22Rv1 (cell line): ENCODE data around the gene SIGLEC10.

Source experiments
- ZFX ChIP-seq: fragments of 450-650 bp; IDR thresholded peaks from 2 replicates; pipeline ENCODE4 v1.6.1; 2017; ENCODE audit warnings: antibody characterized with exemption, borderline replicate concordance
- TF ChIP-seq, protein P1 (sequence below): fragments of 450-650 bp; IDR thresholded peaks from 2 replicates; pipeline ENCODE4 v1.5.1; 2017; ENCODE audit warnings: mild to moderate bottlenecking

DNA sequence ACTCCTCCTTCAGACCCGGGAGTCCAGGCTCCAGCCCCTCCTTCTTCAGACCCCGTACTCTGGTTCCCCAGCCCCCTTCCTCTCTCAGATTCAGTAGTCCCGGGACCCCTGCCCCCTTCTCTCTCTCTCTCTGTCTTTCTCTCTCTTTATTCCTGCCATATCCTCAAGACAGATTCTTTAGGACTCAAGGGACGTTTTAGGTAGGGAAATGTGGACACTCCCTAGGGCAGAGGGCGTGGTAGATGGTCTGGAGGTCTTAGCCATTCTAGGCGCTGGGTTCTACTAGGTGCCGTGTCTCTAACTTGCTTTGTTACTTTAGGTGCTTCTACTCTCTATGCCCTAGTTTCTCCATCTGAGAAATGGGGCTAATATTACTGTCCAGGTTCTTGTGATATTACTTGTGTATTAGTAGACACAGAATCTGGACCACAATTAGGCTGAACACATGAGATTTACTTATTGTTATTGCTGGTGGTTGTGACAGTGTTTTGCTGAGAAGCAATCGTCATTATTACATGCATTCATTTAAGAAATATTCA lies 26.3 kb downstream of the SIGLEC10 start:
- TF ChIP-seq, protein P1, sequence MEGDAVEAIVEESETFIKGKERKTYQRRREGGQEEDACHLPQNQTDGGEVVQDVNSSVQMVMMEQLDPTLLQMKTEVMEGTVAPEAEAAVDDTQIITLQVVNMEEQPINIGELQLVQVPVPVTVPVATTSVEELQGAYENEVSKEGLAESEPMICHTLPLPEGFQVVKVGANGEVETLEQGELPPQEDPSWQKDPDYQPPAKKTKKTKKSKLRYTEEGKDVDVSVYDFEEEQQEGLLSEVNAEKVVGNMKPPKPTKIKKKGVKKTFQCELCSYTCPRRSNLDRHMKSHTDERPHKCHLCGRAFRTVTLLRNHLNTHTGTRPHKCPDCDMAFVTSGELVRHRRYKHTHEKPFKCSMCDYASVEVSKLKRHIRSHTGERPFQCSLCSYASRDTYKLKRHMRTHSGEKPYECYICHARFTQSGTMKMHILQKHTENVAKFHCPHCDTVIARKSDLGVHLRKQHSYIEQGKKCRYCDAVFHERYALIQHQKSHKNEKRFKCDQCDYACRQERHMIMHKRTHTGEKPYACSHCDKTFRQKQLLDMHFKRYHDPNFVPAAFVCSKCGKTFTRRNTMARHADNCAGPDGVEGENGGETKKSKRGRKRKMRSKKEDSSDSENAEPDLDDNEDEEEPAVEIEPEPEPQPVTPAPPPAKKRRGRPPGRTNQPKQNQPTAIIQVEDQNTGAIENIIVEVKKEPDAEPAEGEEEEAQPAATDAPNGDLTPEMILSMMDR = no peak
- no peak for TF ChIP-seq ZFX
